Neuron (in vitro differentiated cells): ENCODE results near the gene NAIP.
"Not testable (repeated sequence)": the region's sequence is repeated elsewhere in the genome, so short reads cannot be mapped to it uniquely, and the experiment has no call there.

Source experiments
- H2AFZ ChIP-seq: one replicate; pipeline ENCODE4 v1.6.1; 2013; ENCODE audit warnings: low read depth, mild to moderate bottlenecking, inconsistent platforms, low read length, moderate library complexity
- H3K27me3 ChIP-seq: one replicate; pipeline ENCODE4 v1.6.1; 2013; ENCODE audit warnings: low read length; ENCODE audit not compliant: insufficient read depth
- H3K36me3 ChIP-seq: one replicate; pipeline ENCODE4 v1.6.1; 2013; ENCODE audit warnings: low read length; ENCODE audit not compliant: insufficient read depth
- H3K4me1 ChIP-seq: one replicate; pipeline ENCODE4 v1.6.1; 2013; ENCODE audit warnings: low read length; ENCODE audit not compliant: insufficient read depth
- H3K4me3 ChIP-seq: 2 replicates; pipeline ENCODE4 v1.5.1; 2013; ENCODE audit warnings: mild to moderate bottlenecking, low read length, moderate library complexity
- H3K9me3 ChIP-seq: one replicate; pipeline ENCODE4 v1.6.1; 2013; ENCODE audit warnings: low read length

The NAIP gene, protein sequence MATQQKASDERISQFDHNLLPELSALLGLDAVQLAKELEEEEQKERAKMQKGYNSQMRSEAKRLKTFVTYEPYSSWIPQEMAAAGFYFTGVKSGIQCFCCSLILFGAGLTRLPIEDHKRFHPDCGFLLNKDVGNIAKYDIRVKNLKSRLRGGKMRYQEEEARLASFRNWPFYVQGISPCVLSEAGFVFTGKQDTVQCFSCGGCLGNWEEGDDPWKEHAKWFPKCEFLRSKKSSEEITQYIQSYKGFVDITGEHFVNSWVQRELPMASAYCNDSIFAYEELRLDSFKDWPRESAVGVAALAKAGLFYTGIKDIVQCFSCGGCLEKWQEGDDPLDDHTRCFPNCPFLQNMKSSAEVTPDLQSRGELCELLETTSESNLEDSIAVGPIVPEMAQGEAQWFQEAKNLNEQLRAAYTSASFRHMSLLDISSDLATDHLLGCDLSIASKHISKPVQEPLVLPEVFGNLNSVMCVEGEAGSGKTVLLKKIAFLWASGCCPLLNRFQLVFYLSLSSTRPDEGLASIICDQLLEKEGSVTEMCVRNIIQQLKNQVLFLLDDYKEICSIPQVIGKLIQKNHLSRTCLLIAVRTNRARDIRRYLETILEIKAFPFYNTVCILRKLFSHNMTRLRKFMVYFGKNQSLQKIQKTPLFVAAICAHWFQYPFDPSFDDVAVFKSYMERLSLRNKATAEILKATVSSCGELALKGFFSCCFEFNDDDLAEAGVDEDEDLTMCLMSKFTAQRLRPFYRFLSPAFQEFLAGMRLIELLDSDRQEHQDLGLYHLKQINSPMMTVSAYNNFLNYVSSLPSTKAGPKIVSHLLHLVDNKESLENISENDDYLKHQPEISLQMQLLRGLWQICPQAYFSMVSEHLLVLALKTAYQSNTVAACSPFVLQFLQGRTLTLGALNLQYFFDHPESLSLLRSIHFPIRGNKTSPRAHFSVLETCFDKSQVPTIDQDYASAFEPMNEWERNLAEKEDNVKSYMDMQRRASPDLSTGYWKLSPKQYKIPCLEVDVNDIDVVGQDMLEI (N-terminal part only)

DNA sequence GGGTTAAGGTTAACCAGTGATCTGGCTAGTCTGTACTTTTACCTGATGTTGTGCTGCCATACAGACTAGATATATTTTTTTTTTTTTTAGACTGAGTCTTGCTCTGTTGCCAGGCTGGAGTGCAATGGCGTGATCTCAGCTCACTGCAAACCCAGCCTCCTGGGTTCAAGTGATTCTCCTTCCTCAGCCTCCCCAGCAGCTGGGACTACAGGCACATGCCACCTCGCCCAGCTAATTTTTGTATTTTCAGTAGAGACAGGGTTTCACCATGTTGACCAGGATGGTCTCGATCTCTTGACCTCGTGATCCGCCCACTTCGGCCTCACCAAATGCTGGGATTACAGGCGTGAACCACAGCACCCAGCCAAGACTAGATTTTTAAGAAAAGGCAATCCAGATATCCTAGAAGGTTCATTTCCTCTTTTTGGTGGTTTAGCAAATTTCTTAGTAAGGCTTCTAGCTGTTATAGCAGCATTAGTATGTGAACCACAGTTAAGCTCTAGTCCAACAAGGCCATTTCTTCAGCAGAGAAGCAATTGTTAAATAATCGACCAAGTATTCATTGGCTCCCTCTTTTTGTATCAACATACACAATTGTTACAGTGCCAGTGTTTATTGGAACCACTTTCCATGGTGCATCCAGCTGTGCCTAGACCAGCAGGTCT, at the start of gene NAIP:
Gene NAIP (minus strand): TSS at position 51 of the 665 bp plus-strand sequence. CDS start 12,424 bp downstream, outside the sequence.
- not testable (repeated sequence) for H3K27me3 ChIP-seq, H3K9me3 ChIP-seq, H3K4me1 ChIP-seq, H3K4me3 ChIP-seq, H3K36me3 ChIP-seq, H2AFZ ChIP-seq

DNA sequence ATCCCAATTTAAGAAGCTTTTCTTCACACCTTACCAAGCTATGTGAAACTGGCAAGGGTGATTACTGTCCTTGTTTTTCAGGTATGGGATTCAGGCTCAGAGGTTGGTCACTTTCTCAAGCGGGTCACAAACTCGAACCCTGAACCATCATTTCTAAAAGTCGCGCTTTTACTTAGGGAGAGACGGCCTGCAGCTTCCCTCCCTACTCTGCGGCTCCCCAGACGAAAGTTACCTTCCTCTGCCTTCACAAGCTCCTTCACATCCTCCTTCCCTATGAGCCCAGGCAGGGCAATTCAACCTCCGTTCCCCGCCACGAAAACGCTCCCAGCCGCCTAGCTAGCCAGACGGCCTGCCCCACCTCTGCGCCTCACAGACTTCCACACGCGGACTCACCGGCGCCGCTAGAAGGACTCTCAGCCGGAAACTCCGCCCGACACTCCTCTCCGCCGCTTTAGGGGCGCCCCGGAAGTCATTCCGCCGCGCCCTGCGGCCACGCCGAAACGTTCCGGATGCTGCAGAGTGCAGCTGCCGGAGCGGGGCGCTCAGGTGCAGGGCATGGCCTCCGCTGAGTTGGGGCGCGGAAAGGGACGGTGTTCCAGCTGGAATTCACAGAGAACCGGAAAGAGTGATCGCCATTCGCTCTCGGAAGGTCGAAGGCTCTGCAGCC, 42.3 kb upstream of the NAIP start, which contains the start of gene GTF2H2:
Gene GTF2H2 (minus strand): TSS at position 415 of the 667 bp plus-strand sequence. CDS start 4,913 bp downstream, outside the sequence.
- not testable (repeated sequence) for H2AFZ ChIP-seq, H3K27me3 ChIP-seq, H3K36me3 ChIP-seq, H3K4me1 ChIP-seq, H3K9me3 ChIP-seq, H3K4me3 ChIP-seq

DNA sequence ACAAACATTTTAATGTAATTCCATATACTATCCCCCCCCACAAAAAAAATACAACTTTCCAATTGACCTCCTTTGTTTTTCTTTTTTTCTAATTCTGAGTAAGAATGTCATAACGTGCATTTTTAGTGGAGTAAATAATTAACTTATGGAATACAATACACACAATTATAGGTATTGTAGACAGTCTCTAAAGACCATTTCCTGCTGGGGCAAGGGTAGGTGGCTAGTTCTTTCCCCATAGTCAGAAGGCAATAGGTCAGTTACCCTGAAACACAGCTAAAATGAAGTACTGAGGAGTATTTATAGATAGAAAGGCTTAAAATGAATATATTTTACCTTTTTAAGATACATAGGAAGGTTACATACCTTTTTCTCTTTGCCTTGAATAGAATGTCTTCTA, 36.2 kb upstream of the NAIP start:
- not testable (repeated sequence) for H3K4me3 ChIP-seq, H2AFZ ChIP-seq, H3K4me1 ChIP-seq, H3K27me3 ChIP-seq, H3K36me3 ChIP-seq, H3K9me3 ChIP-seq

DNA sequence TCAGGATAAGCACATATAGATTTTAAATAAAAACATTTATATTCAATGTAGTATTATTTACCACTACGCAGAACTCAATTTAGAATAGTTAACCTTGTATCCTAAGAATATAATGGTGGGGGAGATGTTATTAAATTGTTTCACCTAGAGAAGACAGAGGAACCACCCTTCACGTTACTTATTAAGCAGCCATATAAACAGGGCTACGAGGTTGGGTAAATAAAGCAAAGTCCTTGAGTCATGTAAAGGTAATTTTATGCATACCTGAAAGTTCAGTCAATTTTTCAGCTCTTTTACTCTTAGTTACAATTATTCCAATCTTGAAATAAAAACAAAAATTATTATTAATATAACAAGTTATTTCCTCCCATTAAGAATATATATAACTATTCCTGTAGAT, 34.3 kb upstream of the NAIP start:
- not testable (repeated sequence) for H3K9me3 ChIP-seq, H3K27me3 ChIP-seq, H3K4me1 ChIP-seq, H3K36me3 ChIP-seq, H3K4me3 ChIP-seq, H2AFZ ChIP-seq

DNA sequence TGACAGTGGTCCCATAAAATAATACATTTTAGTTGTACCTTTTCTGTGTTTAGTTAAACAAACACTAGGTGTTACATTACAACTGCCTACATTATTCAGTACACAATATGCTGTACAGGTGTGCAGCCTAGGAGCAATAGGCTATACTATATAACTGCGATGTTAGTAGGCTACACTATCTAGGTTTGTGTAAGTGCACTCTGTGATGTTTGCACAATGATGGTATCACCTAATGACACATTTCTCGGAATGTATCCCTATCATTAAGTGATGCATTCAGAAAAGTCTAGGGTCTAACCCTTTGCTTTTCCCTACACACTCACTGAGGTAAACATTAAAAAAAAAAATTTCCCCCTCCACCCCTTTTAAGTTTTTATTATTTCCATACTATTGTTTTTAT, 19.7 kb upstream of the NAIP start:
- not testable (repeated sequence) for H3K4me3 ChIP-seq, H3K36me3 ChIP-seq, H3K27me3 ChIP-seq, H2AFZ ChIP-seq, H3K9me3 ChIP-seq, H3K4me1 ChIP-seq

DNA sequence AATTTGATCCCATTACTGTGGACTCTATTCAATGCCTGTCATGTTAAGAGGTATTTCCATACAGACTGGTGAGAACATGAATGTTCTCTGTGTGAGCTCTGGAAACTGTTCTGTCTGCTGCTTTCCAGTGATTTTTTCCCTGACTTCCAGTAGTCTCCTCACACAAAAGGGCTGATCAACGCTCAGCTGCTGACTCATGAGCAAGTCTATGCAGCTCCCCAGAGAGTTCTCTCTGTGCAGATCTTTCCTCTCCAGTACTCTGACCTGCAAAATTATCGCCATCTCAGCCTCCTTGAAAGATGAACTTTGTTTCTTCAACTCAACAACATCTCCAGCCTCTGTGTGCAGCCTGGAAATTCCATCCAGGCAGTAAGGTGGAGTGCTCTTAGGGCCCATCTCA, 19.0 kb upstream of the NAIP start:
- not testable (repeated sequence) for H3K4me1 ChIP-seq, H3K4me3 ChIP-seq, H3K9me3 ChIP-seq, H3K27me3 ChIP-seq, H2AFZ ChIP-seq, H3K36me3 ChIP-seq

DNA sequence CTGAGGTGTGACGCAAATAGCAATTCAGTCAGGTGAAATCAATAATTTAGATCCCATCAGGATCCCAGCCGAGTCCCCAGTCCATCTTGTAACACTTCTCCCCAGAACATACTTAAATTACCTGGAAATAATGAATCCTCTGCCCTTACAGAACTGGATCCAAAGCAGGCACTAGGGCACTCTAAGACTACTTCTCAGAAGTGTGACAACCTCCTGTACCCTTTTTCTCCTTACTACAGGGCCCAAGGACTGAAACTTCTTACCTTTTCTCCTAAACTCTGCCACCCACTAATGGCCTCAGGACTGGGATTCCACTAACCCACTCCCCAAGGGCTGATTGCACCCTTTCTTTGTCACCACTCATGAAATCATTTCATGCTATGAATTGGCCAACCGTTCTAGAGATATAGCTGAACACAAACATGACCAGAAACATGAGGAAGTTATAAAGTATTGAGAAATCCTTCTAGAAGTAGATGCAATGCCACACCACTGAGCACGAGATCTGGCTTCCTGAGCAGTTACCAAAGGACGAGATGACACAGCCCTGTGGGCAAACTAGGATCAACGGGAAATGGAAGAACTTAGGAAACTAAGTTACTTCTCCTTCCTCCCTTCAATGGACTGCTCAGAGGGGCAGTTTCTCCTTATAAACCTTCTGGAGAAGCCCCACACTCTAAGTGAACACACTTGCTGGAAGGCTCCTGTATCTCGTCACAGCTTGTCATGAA, 6.1 kb upstream of the NAIP start:
- not testable (repeated sequence) for H3K9me3 ChIP-seq, H3K27me3 ChIP-seq, H2AFZ ChIP-seq, H3K36me3 ChIP-seq, H3K4me1 ChIP-seq, H3K4me3 ChIP-seq

DNA sequence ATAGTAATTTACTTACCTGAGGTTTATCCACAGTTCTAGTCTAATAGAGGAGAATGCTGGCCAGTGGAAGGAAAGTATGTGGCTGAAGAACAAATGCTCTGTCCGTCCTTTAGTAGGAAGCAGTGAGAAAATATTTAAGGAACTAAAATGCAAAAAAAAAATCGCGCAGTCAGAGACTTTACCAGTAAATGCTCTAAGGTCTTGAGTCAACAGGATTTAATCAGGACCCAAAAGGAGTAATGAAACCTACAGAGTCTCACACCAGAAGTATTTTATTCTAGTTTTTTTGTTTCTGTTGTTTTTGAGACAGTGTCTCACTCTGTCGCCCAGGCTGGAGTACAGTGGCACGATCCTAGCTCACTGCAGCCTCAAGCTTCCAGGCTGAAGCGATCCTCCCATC, 4.5 kb downstream of the NAIP start:
- H3K4me1 ChIP-seq, H3K9me3 ChIP-seq, H2AFZ ChIP-seq, H3K27me3 ChIP-seq, H3K36me3 ChIP-seq, H3K4me3 ChIP-seq: not testable (repeated sequence)

DNA sequence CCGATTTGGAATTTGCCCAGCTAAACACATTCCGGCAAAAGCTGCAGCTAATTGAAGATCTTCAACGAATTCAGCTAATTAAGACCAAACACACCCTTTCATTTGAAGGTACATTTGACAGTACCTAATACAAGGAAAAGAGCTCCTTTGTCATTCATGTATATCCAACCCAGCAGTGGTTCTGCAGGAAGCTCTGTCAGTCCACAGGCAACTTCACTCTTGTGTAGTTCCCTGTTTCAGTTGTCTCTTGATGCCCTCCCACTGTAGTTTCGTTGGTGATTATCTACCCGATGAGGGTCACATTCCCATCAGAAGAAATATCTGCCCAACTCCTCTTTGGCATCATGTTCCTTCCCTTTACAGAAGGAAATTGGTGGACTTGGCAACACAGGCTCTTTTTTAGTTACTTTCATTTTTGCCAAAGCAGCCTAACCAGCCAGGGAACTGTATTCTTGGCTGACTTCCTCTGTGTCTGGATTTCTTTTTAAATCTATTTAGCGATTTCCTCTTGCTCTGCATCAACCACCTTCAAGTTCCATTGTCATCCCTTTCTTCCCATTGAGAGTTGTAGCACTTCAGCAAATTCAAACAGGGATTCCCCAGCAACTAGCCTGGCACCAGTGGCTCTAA, 6.6 kb downstream of the NAIP start:
- H3K4me1 ChIP-seq, H3K9me3 ChIP-seq: not testable (repeated sequence)

DNA sequence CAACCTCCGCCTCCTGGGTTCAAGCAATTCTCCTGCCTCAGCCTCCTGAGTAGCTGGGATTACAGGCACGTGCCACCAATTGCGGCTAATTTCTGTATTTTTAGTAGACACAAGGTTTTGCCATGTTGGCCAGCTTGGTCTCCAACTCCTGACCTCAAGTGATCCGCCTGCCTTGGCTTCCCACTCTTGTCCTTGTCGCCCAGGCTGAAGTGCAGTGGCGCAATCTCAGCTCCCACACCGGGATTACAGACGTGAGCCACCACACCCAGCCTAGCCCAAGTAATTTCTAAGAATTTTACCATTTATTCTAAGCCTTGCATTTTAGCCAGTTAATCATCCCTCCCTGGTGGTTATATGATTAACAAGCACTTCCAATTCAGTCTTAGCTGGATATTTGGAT, 11.0 kb downstream of the NAIP start:
- no peak overlapping the region for H3K4me3 ChIP-seq
- no peak overlapping the region for H2AFZ ChIP-seq
- no peaks in the 10 kb centered on the region for H3K4me1 ChIP-seq
- no peaks in the 10 kb centered on the region for H3K27me3 ChIP-seq
- no peaks in the 10 kb centered on the region for H3K36me3 ChIP-seq
- H3K9me3 ChIP-seq = no peaks in the 10 kb centered on the region

More for the DNA sequence above, 6.6 kb downstream of the NAIP start:
- not testable (repeated sequence) for H3K36me3 ChIP-seq, H3K4me3 ChIP-seq, H3K27me3 ChIP-seq, H2AFZ ChIP-seq

DNA sequence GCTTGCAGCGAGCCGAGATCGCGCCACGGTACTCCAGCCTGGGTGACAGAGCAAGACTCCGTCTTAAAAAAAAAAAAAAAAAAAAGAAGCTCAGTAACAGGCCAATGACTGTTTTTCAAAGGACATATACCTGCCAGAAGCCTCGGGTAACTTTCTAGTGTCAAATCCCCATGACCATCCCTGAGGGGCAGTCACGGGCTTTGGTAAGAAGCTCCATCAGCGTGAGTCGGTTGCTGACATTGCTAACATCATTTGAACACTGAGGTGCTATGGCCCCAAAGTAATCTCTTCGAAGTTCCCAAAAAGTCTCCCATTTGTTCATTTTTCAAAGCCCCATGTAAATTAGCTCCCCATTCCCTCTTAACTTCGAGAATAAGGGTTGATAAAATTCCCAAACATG, 11.6 kb downstream of the NAIP start:
- Histone ChIP-seq H3K36me3 (no peaks in the 10 kb centered on the region), H2AFZ (no peak overlapping the region), H3K9me3 (no peaks in the 10 kb centered on the region), H3K4me3 (no peak overlapping the region), H3K27me3 (no peaks in the 10 kb centered on the region), H3K4me1 (no peaks in the 10 kb centered on the region)
